AG04449 (cell line): ENCODE results near the gene SLC12A5.
"Not testable (repeated sequence)": the region's sequence is repeated elsewhere in the genome, so short reads cannot be mapped to it uniquely, and the experiment has no call there.

ENCODE experiments used
- CTCF ChIA-PET: fragments of 350-600 bp; formaldehyde crosslinking; extraction: SDS; loops from one replicate; lab custom pipeline; 2021; ENCODE audit warnings: antibody characterized with exemption; lab: Yijun Ruan, JAX
- POLR2A ChIA-PET: fragments of 400-600, 350-600 bp; formaldehyde crosslinking; extraction: SDS; loops from one replicate; lab custom pipeline; 2020; ENCODE audit warnings: antibody characterized with exemption, inconsistent platforms; lab: Yijun Ruan, JAX
- DNase-seq: peaks from one replicate; pipeline ENCODE4 v3.0.0-alpha.2; 2010; ENCODE audit warnings: low read depth, low spot score
- H3K4me3 ChIP-seq: 2 replicates; pipeline ENCODE4 v1.5.1; 2011; ENCODE audit warnings: low read depth, mild to moderate bottlenecking, control low read depth, low read length
- CTCF ChIP-seq: IDR thresholded peaks from one replicate; pipeline ENCODE4 v1.5.1; 2011; ENCODE audit warnings: mild to moderate bottlenecking, moderate library complexity, low read length, control low read depth, inconsistent platforms; ENCODE audit not compliant: insufficient read depth; ENCODE audit errors: missing control alignments

Gene SLC12A5

GRCh38 chr20:46089417-46090388 lies 60.7 kb downstream of the SLC12A5 start, which contains the start of gene NCOA5:
TSS of gene NCOA5 (minus strand) at chr20:46089962. CDS start at chr20:46079424, 10,538 bp downstream.
- POLR2A ChIA-PET: no interaction called here
- TF ChIP-seq CTCF: peak; percentile 35
- H3K4me3 ChIP-seq: peak within 1 kb of the TSS; percentile 92
- CTCF ChIA-PET: interaction anchor here (1.3 to 2.5 kb wide), 9 partner anchors 9 to 319 kb away, joined by 3 to 17 read pairs (median 6); no protein-coding TSS in a partner anchor
- DNase-seq: peak; percentile 78

- DNase-seq, H3K4me3 ChIP-seq, POLR2A ChIA-PET, CTCF ChIA-PET: not testable (repeated sequence)
Measured at GRCh38 chr20:46091622-46092535, 62.9 kb downstream of the SLC12A5 start.

GRCh38 chr20:46093531-46093930 lies 64.5 kb downstream of the SLC12A5 start:
- no peak for TF ChIP-seq CTCF
- CTCF ChIA-PET: no interaction called here
- POLR2A ChIA-PET: no interaction called here
- DNase-seq: no peak
- H3K4me3 ChIP-seq: no peak overlapping the region

- no peak for TF ChIP-seq CTCF
- no peak for DNase-seq
- H3K4me3 ChIP-seq: no peak overlapping the region
- POLR2A ChIA-PET: no interaction called here
- CTCF ChIA-PET: interaction anchor here (1.2 kb wide), 1 partner anchor 31 kb away, joined by 4 read pairs; no protein-coding TSS in a partner anchor
Measured at GRCh38 chr20:46099491-46100287, 70.7 kb downstream of the SLC12A5 start.

- DNase-seq, H3K4me3 ChIP-seq, CTCF ChIA-PET, POLR2A ChIA-PET: not testable (repeated sequence)
Measured at GRCh38 chr20:46100444-46100843, 71.4 kb downstream of the SLC12A5 start.

GRCh38 chr20:46100988-46101387 lies 72.0 kb downstream of the SLC12A5 start:
- no peak overlapping the region for H3K4me3 ChIP-seq
- no peak for DNase-seq
- no peak for TF ChIP-seq CTCF
- ChIA-PET POLR2A (no interaction called here), CTCF (no interaction called here)
